ENCODE data around the gene CXCL13.

DNA sequence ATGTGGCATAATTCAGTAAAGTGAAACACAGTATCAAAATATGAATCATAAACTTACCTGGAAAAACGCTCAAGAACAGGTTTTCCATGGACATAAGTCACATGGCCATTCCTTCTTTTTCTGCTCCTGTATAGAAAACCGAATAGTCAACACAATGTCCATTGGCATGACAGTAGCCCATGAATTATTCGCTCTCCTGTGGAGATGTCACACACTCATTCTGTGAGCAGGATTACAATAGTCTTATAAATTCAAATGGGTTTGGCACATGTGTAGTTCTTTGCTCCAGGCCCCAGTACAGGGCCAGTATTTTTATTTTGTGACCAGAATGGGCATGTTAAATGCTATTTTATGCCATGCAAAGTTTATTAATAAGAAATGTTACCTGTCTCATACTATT lies 15.1 kb upstream of the CXCL13 start:
- no peak for TF ChIP-seq POLR2A (IDR thresholded peaks at IDR 0.05)
- TF ChIP-seq, protein P1, sequence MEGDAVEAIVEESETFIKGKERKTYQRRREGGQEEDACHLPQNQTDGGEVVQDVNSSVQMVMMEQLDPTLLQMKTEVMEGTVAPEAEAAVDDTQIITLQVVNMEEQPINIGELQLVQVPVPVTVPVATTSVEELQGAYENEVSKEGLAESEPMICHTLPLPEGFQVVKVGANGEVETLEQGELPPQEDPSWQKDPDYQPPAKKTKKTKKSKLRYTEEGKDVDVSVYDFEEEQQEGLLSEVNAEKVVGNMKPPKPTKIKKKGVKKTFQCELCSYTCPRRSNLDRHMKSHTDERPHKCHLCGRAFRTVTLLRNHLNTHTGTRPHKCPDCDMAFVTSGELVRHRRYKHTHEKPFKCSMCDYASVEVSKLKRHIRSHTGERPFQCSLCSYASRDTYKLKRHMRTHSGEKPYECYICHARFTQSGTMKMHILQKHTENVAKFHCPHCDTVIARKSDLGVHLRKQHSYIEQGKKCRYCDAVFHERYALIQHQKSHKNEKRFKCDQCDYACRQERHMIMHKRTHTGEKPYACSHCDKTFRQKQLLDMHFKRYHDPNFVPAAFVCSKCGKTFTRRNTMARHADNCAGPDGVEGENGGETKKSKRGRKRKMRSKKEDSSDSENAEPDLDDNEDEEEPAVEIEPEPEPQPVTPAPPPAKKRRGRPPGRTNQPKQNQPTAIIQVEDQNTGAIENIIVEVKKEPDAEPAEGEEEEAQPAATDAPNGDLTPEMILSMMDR (IDR thresholded peaks at IDR 0.05): no peak
- no peak for TF ChIP-seq POLR2AphosphoS5 (IDR thresholded peaks at IDR 0.05)
